Body of pancreas (tissue), 4 donors: Measurements from ENCODE around the gene RANBP3.

Experiments
- POLR2A ChIP-seq, 3 donors: fragments of 450-650 bp; IDR thresholded peaks; one replicate each; pipeline ENCODE4 v1.6.1; 2016; ENCODE audit warnings: antibody characterized with exemption in 3 of 3, mild to moderate bottlenecking in 2 of 3
- TF ChIP-seq, protein P1 (sequence below), 7 experiments: fragments of 450-650 bp in 4 of 7; fragments of 200-600 bp in 3 of 7; sonication (generic) in 3 of 7; IDR thresholded peaks; one replicate each; pipeline ENCODE4 v1.5.1; 2016 to 2019; ENCODE audit warnings: antibody characterized with exemption in 7 of 7

DNA sequence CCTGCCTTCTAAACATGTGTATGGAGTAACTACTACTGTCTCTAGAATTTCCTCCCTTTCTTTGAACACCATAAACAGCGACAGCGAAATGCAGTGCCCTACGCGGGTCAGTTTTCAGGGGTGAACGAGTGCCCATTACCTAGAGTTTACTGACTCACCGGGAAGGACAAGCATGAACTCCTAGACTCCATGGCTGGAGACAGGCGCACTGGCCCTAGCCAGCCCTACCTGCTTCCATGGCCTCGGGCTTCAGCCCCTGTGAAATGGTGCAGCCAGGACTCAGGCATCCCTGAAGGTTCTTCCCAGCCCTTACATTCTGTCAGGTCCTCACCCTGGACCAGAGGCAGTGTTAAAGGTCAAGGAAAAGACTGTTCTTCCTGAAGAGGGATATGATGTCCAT is 8.5 kb downstream of the RANBP3 start:
- TF ChIP-seq, protein P1, sequence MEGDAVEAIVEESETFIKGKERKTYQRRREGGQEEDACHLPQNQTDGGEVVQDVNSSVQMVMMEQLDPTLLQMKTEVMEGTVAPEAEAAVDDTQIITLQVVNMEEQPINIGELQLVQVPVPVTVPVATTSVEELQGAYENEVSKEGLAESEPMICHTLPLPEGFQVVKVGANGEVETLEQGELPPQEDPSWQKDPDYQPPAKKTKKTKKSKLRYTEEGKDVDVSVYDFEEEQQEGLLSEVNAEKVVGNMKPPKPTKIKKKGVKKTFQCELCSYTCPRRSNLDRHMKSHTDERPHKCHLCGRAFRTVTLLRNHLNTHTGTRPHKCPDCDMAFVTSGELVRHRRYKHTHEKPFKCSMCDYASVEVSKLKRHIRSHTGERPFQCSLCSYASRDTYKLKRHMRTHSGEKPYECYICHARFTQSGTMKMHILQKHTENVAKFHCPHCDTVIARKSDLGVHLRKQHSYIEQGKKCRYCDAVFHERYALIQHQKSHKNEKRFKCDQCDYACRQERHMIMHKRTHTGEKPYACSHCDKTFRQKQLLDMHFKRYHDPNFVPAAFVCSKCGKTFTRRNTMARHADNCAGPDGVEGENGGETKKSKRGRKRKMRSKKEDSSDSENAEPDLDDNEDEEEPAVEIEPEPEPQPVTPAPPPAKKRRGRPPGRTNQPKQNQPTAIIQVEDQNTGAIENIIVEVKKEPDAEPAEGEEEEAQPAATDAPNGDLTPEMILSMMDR (IDR thresholded peaks at IDR 0.05): no peak
- TF ChIP-seq POLR2A (IDR thresholded peaks at IDR 0.05): no peak
